K562 (cell line): ENCODE results near the gene RUVBL2. TPM values are rescaled to one million over a fixed set of nuclear protein-coding genes. Genes with fewer than 3 reads are reported as not detected.

Source experiments
- ARID3B ChIP-seq: fragments of 250-450 bp; sonication (Bioruptor Pico); IDR thresholded peaks from 2 replicates; pipeline ENCODE4 v1.4.0; 2020; ENCODE audit warnings: borderline replicate concordance
- BACH1 ChIP-seq: fragments of 200-800 bp; sonication (Bioruptor generic); IDR thresholded peaks from 2 replicates; pipeline ENCODE4 v1.6.1; 2016; ENCODE audit warnings: missing genetic modification characterization, missing compliant biosample characterization
- BDP1 ChIP-seq: IDR thresholded peaks from 3 replicates; pipeline ENCODE4 v1.6.1; 2011; ENCODE audit not compliant: insufficient read length, insufficient read depth
- CBFA2T3 ChIP-seq: fragments of 450-650 bp; IDR thresholded peaks from 2 replicates; pipeline ENCODE4 v1.6.1; 2017
- CC2D1A ChIP-seq: fragments of 450-650 bp; IDR thresholded peaks from 2 replicates; pipeline ENCODE4 v1.6.1; 2017; ENCODE audit warnings: mild to moderate bottlenecking
- CHD2 ChIP-seq: IDR thresholded peaks from 2 replicates; pipeline ENCODE4 v1.6.1; 2011; ENCODE audit warnings: low read depth, low read length
- DMBX1 ChIP-seq: fragments of 250-450 bp; sonication (Bioruptor Pico); IDR thresholded peaks from 2 replicates; pipeline ENCODE4 v1.8.0; 2022; ENCODE audit warnings: inconsistent platforms, mild to moderate bottlenecking, moderate library complexity, borderline replicate concordance
- MECOM ChIP-seq: fragments of 250-450 bp; sonication (Bioruptor Pico); IDR thresholded peaks from 2 replicates; pipeline ENCODE4 v1.8.0; 2022; ENCODE audit warnings: inconsistent platforms
- NFE2 ChIP-seq: IDR thresholded peaks from 2 replicates; pipeline ENCODE4 v1.6.1; 2014; ENCODE audit warnings: antibody characterized with exemption, low read depth
- NUFIP1 ChIP-seq: fragments of 450-650 bp; IDR thresholded peaks from 2 replicates; pipeline ENCODE4 v1.6.1; 2018; ENCODE audit not compliant: partially characterized antibody
- POLR2A ChIP-seq: fragments of 450-650 bp; conservative IDR thresholded peaks from 2 replicates; pipeline ENCODE4 v1.6.1; 2016
- RFX5 ChIP-seq: IDR thresholded peaks from 2 replicates; pipeline ENCODE4 v1.6.1; 2011; ENCODE audit warnings: low read depth, mild to moderate bottlenecking, improper control_type of control experiment, low read length
- SETDB1 ChIP-seq: IDR thresholded peaks from one replicate; pipeline ENCODE4 v1.6.1; 2012; ENCODE audit warnings: low read length, control low read depth, inconsistent platforms
- SNAPC5 ChIP-seq: fragments of 250-450 bp; sonication (Bioruptor Pico); IDR thresholded peaks from 2 replicates; pipeline ENCODE4 v1.8.0; 2021; ENCODE audit warnings: moderate library complexity, mild to moderate bottlenecking, inconsistent platforms
- SPI1 ChIP-seq: IDR thresholded peaks from 2 replicates; pipeline ENCODE4 v1.6.1; 2011; ENCODE audit warnings: low read depth, low read length, control low read depth, borderline replicate concordance
- TCF3 ChIP-seq: sonication (generic); formaldehyde crosslinking; IDR thresholded peaks from 2 replicates; pipeline ENCODE4 v1.4.0; 2020; ENCODE audit warnings: mild to moderate bottlenecking, missing genetic modification reagents
- TEAD2 ChIP-seq: fragments of 450-650 bp; IDR thresholded peaks from 2 replicates; pipeline ENCODE4 v1.6.1; 2016; ENCODE audit warnings: missing genetic modification characterization, control low read depth, missing compliant biosample characterization
- WHSC1 ChIP-seq: IDR thresholded peaks from one replicate; pipeline ENCODE4 v1.6.1; 2012; ENCODE audit warnings: low read length, control low read depth, inconsistent platforms
- ZBTB1 ChIP-seq: sonication (generic); formaldehyde crosslinking; IDR thresholded peaks from 2 replicates; pipeline ENCODE4 v1.8.1; 2023; ENCODE audit warnings: missing genetic modification reagents, low read depth, mild to moderate bottlenecking, borderline replicate concordance
- ZC3H4 ChIP-seq: sonication (generic); formaldehyde crosslinking; IDR thresholded peaks from 2 replicates; pipeline ENCODE4 v1.9.0; 2021; ENCODE audit warnings: missing genetic modification reagents, borderline replicate concordance
- ZNF584 ChIP-seq: fragments of 200-800 bp; sonication (Bioruptor generic); IDR thresholded peaks from 2 replicates; pipeline ENCODE4 v1.6.1; 2016; ENCODE audit warnings: low read depth, mild to moderate bottlenecking, missing genetic modification characterization, missing compliant biosample characterization
- ZNF764 ChIP-seq: fragments of 250-450 bp; sonication (Bioruptor Pico); IDR thresholded peaks from 2 replicates; pipeline ENCODE4 v1.4.0; 2020; ENCODE audit warnings: low read depth, mild to moderate bottlenecking, moderate library complexity
- polyA plus RNA-seq, 8 experiments: library from polyadenylated mRNA; depleted of rRNA in 4 of 8; stranded (reverse) in 5 of 8; unstranded in 3 of 8; fragments of >200 nt; fragmentation: Nextera tagmentation in 2 of 8; fragmentation: Illumina TruSeq in 1 of 8; extraction: Ambion mirVana in 2 of 8; extraction: Trizol in 1 of 8; gene quantifications; 2 replicates each; pipeline versions ENCODE4 v1.2.1 to v1.2.3, GENCODE V29; 2011 to 2014; ENCODE audit warnings: inconsistent platforms in 1 of 8, missing spikeins in 1 of 8
- total RNA-seq, 7 experiments: library from RNA; depleted of rRNA in 6 of 7; stranded (reverse); fragments of >200 nt in 6 of 7; fragmentation: Illumina TruSeq in 2 of 7; extraction: Trizol in 2 of 7; gene quantifications; 2 replicates each; pipeline versions ENCODE4 v1.2.1 to v1.2.3, GENCODE V29; 2011 to 2021; ENCODE audit warnings: low replicate concordance in 1 of 7
- TF ChIP-seq, protein P1 (sequence below): sonication (generic); formaldehyde crosslinking; IDR thresholded peaks from 2 replicates; pipeline ENCODE4 v1.8.1; 2022; ENCODE audit warnings: missing genetic modification reagents
- TF ChIP-seq, protein P2 (sequence below): fragments of 450-650 bp; IDR thresholded peaks from 2 replicates; pipeline ENCODE4 v1.6.1; 2018; ENCODE audit not compliant: partially characterized antibody

Gene RUVBL2
- total and polyA plus RNA-seq, 9 of the 15 experiments (the other 6 are each of a cell fraction or from before 2014, with no cell fraction given): 71.4 to 453 (median 237) TPM

DNA sequence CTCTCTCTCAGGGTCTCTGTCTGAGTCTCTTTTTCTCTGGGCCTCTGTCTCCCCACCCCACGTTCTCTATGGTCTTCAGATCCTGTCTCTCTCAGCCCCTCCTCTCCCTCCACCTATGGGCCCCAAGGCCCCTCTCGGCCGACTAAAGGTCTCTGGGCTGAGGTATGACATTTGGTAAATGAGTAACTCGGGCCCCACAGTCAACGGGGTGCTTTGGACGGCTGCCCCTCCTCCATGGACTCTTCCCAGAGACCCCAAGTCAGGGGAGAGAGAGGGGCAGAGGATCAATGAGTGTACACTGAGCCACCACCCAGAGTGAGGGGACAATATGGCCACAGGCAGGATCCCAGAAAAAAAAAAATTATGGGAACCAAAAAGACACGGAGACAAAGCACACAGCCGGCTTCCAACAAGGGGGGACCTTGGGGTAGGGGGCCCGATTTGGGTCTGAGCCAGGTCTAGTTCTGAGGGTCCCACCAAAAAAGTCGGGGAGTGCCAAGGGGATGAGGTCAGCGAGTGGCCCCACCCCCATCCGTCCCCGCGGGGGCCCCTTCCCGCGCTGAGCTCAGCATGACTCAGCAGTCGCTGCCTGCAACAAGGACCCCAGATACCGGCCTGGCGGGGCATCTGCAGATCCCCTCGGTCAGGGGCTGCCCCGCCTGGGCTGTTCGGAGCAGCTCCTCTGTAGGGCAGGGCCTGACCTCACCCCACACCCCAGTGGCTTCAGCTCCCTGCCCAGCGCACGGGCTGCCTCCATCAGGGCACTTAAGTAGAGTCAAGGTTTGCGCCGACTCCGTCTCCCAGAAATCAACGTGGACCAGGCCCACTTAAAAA is 30.1 kb upstream of the RUVBL2 start (continued):
- peak; percentile 22; the same call in 1 of the 2 replicates for TF ChIP-seq ZNF584 (CRISPR knock-in tag)
- peak; percentile 88 for TF ChIP-seq POLR2A
- TF ChIP-seq NFE2: peak; percentile 99
- no peak for TF ChIP-seq ZNF764
- TF ChIP-seq CBFA2T3: peak; percentile 68
- TF ChIP-seq BACH1: peak; percentile 100
- no peak for TF ChIP-seq SPI1
- TF ChIP-seq, protein P1, sequence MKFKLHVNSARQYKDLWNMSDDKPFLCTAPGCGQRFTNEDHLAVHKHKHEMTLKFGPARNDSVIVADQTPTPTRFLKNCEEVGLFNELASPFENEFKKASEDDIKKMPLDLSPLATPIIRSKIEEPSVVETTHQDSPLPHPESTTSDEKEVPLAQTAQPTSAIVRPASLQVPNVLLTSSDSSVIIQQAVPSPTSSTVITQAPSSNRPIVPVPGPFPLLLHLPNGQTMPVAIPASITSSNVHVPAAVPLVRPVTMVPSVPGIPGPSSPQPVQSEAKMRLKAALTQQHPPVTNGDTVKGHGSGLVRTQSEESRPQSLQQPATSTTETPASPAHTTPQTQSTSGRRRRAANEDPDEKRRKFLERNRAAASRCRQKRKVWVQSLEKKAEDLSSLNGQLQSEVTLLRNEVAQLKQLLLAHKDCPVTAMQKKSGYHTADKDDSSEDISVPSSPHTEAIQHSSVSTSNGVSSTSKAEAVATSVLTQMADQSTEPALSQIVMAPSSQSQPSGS: peak; percentile 78; the same call in 1 of the 2 replicates
- peak; percentile 58; the same call in 1 of the 2 replicates for TF ChIP-seq CHD2
- peak; percentile 33; the same call in 1 of the 2 replicates for TF ChIP-seq TCF3 (CRISPR knock-in tag)
- no peak for TF ChIP-seq SNAPC5 (CRISPR knock-in tag)
- no peak for TF ChIP-seq RFX5
- TF ChIP-seq BDP1: no peak
- TF ChIP-seq NUFIP1: no peak
- TF ChIP-seq MECOM (CRISPR knock-in tag): peak; percentile 37; the same call in 1 of the 2 replicates
- TF ChIP-seq TEAD2: no peak
- no peak for TF ChIP-seq WHSC1
- TF ChIP-seq DMBX1: peak; percentile 89
- no peak for TF ChIP-seq CC2D1A
- TF ChIP-seq ZBTB1 (CRISPR knock-in tag): no peak
- TF ChIP-seq, protein P2, sequence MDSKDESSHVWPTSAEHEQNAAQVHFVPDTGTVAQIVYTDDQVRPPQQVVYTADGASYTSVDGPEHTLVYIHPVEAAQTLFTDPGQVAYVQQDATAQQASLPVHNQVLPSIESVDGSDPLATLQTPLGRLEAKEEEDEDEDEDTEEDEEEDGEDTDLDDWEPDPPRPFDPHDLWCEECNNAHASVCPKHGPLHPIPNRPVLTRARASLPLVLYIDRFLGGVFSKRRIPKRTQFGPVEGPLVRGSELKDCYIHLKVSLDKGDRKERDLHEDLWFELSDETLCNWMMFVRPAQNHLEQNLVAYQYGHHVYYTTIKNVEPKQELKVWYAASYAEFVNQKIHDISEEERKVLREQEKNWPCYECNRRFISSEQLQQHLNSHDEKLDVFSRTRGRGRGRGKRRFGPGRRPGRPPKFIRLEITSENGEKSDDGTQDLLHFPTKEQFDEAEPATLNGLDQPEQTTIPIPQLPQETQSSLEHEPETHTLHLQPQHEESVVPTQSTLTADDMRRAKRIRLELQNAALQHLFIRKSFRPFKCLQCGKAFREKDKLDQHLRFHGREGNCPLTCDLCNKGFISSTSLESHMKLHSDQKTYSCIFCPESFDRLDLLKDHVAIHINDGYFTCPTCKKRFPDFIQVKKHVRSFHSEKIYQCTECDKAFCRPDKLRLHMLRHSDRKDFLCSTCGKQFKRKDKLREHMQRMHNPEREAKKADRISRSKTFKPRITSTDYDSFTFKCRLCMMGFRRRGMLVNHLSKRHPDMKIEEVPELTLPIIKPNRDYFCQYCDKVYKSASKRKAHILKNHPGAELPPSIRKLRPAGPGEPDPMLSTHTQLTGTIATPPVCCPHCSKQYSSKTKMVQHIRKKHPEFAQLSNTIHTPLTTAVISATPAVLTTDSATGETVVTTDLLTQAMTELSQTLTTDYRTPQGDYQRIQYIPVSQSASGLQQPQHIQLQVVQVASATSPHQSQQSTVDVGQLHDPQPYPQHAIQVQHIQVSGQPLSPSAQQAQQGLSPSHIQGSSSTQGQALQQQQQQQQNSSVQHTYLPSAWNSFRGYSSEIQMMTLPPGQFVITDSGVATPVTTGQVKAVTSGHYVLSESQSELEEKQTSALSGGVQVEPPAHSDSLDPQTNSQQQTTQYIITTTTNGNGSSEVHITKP: peak; percentile 45
- no peak for TF ChIP-seq ZC3H4 (CRISPR knock-in tag)
- TF ChIP-seq ARID3B (CRISPR knock-in tag): no peak
- TF ChIP-seq SETDB1: no peak
